GM18873 (cell line): Measurements from ENCODE around the gene PDE2A.

Experiments used
- ATAC-seq: cut with Tn5 transposase; IDR thresholded peaks from one replicate; pipeline ENCODE4 v1.9.1; 2021; ENCODE audit warnings: mild to moderate bottlenecking, moderate library complexity, moderate number of reproducible peaks; ENCODE audit not compliant: unreplicated experiment, low FRiP score

Gene PDE2A

DNA sequence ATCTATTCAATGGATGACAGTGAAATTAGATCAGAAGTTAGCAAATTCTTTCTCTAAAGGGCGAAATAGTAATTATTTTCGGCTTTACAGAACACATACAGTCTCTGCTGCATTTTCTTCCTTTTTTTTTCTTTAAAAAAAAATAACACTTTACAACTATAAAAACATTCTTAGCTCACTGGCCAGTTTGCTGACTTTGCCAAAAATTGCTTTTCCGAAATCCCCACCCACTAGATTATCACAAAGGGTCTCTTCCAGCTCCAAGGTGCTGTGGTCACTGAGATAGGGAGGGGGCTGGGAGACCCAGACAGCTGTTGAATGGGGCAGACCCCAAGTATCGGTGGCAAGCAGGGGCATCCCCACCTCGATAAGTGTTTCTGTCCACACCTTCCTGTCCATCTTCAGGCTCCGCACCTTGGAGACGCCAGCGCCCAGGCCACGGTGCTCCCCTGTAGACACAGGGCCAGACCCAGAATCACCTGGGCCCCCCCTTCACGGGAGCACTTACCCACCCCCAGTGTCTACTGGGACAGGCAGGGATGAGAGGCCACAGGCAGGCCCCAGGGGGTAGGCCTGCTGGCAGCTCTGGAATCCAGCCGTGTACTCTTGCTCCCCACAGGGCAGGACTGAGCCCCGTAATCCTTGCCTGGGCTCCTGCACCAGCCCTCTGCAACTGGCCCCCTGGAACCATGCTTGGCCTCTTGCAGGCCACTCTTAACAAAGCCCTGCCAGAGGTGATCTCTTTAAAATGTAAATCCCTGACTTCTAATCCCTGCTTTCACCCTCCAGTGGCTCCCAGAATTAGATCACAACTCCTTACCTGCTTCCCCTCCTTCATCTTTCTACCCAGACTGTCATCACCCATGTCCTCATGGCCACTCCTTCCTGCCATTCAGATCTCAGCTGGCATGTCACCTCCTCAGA, 31.5 kb upstream of the PDE2A start:
- ATAC-seq, result no peak

DNA sequence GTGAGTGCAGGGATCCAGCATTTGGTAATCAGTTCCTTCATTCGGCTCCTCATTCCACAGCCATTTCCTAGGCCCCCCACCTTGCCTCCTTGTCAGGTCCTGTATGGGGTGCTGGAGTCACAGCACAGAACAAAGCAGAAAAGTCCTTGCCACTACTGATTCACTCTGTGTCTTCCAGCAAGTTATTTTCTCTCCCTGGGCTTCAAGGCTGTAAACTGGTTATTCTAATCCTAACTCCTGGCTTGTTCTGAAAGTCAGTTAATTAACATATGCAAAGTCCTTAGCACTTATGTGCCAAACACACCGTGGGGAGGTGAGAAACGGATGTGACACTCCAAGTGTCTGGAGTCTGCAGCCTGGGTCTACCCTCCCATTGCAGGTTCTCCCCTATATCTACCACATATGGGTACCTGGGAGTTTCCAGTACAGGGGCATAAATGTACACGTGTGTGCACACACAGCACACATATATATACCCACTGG, 30.6 kb upstream of the PDE2A start:
- no peak for ATAC-seq

DNA sequence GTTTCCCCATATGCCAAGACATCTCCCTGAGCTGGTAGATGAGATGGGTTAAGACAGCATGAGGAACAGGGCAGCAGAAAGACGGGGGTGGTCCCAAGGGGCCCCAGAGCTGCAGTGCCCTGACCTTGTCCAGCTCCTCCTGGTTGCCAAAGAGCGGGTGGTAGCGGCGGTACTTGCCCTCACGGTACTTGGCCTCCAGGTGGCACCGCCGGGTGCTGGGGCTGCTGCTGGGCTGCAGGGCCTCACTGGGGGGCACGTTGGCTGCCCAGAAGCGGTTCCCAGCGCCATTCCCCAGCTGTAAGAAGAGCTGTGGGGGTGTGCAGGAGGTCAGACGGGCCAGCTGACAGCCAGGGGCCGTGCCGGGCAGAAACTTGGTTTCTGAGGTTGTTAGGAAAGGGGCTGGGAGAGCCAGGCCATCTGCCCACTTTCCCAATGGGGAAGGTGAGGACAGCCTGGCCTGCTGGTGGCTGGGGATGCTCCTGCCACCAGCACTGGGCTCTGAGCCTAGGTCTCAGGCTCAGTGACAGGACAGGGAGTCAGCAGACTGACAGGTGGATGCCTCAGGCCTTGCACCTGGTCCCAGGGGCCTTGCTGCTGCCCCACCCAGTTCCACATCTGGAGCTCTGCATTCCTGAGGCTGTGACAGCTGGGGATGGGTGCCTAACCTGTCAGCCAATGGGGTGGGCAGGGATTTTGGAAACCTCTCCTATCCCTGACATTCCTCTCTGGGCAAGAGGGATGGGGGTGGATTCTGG, 30.0 kb upstream of the PDE2A start:
- no peak for ATAC-seq

DNA sequence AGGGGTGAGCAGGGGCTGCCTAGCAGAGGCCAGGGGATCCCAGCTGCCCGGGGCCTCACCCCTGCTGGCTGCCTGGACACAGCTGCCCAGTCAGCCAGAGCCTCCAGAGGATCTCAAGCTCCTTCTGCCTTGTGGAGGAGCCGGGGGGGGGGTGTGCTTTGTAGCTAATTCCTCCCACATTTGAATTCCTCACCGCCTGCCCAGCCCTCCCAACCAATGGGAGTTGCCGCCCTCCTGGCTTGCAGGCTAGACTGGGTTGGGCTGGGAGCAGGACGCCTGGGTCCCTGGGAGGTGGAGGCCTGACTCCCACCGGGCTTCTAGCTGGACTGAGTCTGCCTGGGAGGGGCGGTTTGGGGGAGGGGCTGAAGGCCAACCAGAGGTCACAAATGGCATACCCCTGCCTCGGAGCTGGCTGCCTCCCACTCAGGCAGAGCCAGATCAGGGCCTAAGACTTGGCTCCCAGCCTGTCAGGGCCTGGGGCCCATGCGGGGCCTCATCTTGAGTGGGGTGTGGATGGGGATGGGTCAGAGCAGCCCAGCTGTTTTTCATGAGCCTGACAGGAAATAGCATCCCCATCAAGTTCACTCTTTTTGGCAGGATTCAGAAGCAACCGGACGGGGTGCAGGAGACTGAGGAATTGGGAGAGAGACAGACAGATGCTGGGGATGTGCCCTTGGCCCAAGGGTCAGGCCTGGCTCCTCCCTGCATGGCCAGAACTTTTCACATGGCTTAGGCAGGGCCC, 29.2 kb upstream of the PDE2A start:
- no peak for ATAC-seq

DNA sequence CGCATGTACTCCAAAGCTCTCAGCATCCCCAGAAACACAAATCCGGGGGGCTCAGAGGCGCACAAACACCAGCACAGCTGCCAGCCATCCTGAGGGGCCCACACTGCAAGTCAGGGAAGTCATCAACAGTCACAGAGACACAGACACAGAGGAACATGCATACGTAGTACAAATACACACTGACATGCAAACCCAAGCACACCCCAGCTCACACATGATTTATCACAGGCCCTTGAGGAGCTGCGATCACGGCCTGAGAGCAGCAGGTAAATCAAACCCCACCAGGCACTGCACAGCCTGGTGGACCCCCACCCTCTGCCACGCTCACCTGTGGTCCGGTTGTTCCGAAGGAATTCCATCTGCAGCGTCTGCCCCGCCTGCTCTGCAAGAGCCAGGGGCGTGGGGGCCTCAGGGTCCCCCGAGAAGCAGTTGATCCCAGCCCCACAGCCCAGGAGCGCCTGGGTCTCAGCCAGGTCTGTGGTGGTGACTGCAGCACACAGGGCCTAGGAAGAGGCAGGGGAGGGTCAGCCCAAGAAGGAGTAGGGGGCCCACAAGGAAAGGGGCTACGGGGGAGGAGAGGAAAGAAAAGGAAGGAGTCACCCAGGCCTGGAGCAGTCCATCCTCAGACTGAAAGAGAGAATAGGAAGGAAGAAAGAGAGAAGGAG, 28.5 kb upstream of the PDE2A start:
- no peak for ATAC-seq

DNA sequence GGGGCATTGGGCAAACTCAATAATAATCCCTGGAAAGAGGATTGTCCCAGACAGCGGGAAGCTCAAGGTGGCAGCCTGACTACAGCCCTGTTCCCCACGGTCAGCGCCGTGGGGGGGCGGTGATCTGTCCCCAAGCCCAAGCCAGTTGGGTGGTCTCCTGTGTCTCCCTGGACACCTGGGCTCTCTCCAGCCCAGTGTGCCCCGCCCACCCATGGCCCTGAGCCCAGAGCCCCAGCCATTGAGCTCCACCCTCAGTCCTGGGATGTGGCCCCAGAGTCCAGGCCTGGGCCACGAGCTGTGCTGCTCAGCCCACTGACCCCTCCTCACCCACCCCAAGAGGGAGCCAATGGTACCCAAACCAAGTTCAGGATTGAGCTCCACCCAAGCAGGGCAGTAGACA, 27.9 kb upstream of the PDE2A start:
- ATAC-seq, result no peak

DNA sequence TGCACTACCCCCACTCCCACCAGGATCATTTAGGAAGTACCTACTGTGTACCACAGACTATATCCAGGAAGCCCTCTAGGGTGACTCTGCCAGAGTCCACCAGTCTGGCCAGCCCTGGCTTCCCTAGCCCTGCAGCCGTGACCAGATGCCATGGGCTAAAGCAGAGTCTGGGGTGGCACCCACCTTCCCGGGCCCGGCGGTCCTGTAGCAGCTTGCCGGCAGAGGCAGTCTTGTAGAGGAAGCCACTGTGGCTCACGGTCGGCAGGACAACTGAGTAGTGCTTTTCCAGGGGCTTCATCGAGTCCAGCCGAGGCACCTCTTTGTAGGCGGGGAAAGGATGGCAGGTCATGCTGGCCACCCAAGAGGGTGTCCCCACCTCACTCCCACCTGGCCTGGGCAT, 27.2 kb upstream of the PDE2A start:
- ATAC-seq, result no peak

DNA sequence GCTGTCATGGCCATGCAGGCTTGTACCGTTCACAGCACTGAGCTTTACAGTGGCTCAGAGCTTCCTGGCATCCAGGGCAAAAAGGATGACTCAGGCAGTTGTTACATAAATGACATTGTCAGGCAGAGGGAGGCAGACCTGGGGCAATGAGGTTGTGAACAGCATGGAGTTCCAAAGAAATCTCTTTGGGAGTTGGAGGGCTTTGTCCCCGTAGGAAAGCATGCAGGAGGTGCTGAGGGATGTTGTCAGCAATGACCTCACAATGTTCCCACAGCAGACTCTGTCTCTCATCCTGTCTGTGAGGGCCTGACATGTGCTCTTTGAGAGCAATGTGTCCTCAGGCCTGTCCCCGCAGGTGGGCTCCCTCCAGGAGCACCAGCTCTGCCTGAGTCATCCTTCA, 25.9 kb upstream of the PDE2A start:
- ATAC-seq, result no peak

DNA sequence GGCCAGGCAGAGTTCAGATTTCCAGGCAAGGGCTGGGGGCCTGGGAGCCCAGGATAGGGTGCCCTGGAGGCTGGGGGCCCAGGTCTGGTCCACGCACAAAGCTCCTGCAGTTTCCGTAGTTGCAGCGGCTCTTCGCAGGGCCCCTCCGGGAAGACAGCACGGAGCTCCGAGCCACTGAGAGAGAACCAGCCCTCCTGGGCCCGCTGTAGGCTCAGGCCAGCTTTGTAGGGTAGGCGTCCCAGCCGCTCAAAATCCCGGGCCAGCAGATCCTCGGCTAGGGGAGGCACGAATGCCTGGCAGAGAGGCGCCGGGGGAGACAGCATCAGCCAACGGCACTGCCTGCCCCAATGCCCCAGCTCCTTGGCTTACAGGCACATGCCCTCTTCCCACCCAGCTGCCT, 23.6 kb upstream of the PDE2A start:
- ATAC-seq, result no peak

DNA sequence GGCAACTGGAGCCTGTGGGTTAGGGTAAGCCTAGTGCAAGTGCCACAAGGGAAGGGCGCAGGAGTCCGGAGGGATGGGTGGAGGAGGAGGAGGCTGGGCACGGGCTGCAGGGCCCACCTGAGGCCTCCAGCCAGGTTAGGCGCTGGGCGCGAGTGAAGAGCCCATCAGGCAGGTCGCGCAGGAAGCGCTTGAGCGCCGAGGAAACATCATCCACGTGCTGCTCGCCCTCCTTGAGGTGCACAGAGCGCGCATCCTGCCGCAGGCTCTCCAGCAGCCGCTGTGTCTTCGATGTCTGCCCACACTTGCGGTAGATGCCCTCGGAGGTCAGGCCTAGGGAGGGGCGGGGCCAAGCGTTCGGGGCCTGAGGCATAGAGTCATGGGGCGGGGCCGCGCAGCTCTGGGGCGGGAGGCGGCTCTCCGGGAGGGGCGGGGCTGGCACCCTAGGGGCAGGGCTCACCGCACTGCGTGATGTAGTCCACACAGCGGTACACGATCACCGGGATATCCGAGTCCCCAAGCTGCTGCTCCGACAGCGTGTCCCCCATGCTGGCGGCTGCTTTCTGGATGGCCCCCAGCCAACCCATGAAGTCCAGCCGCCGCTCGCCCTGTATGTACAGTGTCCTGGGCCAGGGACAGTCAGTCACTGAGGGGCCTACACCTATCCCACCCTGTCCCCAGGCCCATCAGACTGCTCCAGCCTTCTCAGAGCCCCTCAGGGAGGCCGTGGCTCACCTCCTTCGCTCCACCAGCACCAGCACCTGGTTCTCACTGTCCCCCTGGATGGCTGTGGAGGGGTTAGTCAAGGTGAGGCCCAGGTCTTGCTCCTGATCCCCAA, 22.9 kb upstream of the PDE2A start:
- no peak for ATAC-seq

DNA sequence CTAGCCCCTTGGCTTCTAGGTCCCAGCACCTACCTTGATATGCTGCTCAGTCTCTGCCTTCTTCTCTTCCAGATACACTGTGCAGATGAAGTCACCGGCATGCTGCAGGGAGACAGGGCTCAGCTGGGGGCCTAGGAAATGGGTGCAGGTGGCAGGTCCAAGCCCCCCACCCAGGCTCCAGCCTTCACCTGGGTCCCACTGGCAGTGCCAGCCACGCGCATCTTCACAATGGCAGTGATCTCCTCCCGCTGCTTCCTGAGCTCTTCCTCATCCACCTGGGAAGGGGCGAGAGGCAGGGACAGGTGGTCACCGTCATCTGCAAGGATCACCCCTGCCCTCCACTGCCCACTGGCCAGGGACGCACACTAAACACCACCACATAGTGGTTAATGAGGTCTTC, 21.1 kb upstream of the PDE2A start:
- ATAC-seq, result no peak

DNA sequence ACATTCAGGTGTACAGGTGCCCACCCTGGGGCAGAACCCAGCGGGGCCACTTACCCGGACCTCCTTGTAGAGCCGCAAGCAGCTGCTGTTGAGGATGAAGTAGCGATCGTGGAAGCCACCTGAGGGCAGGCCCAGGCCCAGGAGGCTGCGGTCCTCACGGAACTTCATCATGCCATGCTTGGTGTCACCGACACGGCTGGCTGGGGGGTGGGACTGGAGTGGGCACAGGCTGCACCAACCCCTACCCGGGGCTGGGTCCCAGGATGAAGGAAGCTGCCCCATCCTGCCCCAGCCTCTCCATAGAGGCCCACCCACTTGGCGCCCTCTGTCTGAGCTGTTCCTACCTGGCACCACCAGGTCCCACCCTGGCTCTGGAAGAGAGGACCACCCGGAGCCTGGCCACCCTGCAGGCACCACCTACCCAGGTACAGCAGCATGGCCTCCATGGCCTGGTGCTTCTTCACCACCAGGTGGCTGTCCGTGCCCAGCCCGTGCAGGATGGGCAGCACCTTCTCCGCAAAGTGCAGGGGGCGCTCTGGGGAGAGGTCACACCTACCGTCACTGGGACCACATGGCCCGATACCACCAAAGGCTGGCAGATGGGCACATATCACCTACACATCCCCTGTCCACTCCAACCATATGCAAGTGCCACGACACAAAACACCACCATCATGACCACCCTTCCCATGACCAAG, 19.2 kb upstream of the PDE2A start:
- no peak for ATAC-seq

DNA sequence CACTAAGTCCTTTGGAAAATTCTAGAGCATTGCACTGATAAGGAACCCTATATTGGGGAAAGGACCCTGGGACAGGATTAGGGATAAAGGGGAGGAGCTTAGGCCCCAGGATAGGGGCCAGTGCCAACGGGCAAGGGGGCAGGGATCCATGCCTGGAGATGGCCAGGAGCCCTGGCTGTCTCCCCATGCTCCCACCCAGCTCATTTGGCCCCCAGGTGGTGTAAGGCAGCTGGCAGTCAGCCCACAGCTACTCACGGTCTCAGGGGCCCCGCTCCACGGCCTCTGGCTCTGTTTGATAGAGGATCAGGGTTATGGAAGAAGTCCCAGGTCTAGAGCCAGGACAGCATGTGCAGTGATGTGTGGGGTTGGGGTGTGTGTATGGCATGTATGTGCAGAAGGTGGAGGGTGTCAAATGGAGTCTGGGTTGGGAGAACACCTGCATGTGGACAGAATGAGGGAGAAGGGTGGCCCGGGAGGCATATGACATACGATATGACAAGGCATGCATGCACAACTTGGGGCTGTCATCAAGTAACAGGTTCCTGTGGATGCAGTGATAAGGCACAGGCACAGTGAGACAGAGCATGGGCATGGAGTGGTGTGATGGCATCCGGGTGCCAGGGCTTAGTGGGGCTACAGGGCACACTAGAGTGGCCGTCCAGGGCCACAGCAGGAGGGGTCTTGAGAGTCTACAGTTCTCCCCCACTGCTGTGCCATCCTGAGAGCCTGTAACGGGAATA, 18.4 kb upstream of the PDE2A start:
- ATAC-seq, result no peak

DNA sequence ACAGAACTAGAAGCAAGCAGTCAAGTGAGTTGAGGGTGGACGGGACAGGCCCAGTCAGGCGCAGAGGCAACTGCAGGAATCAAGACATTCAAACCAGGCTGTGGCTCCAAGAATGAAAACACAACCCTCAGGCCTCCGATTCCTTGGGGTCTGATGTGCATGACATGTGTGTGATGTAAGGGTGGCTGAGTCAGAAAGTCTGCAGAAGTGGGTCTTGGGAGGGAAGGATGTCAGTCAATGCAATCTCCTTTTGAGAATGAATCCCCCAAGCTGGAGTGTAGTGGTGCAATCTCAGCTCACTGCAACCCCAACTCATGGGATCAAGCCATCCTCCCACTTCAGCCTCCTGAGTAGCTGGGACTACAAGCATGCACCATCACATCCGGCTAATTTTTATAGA, 15.9 kb upstream of the PDE2A start:
- ATAC-seq, result no peak

DNA sequence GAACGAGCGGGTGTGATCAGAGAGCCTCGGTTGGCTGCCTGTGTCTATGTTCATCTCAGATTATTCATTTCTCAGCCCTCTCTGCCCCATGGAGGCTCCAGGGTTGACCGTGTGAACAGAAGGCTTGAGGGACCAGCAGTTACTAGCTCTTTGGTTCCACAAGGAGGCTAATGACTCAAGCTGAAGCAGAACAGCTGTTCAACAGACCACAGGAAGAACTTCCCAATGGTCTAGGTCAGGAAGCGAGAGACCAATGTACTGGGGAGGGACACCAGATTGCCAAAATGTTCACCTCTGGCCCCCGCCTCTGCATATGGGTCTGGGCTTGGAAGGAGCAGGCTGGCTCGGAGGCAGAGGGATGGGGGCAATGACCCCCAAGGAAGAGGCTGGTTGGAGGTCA, 14.7 kb upstream of the PDE2A start:
- no peak for ATAC-seq

DNA sequence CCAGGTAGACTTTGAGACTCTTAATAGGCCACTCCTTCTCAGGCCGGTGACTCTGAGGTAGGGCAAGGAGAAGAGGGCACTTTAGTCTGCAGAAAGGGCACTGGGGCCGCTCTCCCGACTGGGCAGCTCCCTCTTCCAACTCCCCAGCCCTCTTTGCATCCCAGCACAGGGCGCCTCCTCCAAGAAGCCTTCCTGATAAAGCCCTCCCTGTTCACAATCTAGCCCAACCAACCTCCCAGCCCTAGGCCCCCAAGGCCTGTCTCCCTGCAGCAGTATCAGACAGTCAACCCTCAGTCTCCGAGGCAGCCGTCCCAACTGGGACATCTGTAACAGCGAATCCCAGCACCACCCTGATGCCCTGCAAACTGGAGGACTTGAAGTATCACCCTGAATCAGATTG, 14.3 kb upstream of the PDE2A start:
- no peak for ATAC-seq

DNA sequence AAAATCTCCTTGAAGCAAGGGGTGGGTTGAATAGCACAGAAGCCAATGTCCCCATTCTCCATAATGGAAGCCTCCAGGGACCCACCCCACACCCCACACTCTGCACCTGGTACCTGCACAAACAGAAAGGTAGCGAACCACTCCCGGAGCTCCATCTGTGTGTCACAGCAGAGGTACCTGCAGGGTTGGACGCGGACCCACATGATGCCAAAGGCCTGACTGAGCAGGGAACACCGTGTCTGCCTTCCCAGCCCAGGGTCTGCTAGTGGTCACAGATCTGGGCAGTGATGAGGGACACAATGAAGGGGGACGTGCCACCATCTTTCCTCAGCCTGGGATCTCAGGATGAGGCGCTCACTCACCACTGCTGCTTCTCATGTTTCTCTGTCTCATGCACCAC, 13.1 kb upstream of the PDE2A start:
- no peak for ATAC-seq

DNA sequence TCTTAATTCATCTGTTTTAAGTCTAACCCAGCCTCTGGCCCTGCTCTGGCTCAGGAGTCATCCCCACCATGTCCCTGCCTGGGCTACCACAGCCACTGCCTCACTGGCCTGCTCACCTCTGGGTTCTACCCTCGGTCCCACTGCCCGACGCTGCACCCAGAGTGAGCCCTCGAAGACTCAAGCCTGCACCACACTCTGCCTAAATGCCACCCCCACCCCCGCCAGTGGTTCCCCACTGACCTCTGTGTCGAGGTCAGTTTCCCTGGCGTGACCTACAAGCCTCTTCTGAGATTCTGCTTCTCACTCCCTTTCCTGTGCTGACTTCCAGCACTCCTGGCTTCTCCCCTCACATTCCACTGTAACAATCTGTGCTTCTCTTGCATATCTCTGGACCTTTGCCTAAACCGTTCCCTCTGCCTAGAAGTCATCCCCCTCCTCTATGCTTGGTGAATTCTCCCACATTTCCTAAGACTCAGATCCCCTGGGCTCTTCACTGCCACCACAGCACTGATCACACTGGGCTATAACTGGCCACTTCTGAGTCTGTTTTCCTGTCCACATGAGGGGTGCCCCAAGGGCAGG, 12.5 kb upstream of the PDE2A start:
- ATAC-seq, result no peak
